Type B pancreatic cell (in vitro differentiated cells): ENCODE measurements around the gene CCDC57. TPM values are rescaled to one million over a fixed set of nuclear protein-coding genes. Genes with fewer than 3 reads are reported as not detected.

Source experiments
- DNase-seq: peaks from one replicate; pipeline ENCODE4 v3.0.0; 2021; ENCODE audit warnings: mixed read lengths; ENCODE audit not compliant: unreplicated experiment; ENCODE audit errors: extremely low spot score
- H3K27ac Mint-ChIP-seq: 2 replicates; pipeline ENCODE4 v1.8.0; 2021; ENCODE audit warnings: mild to moderate bottlenecking, mixed read lengths
- H3K27me3 Mint-ChIP-seq: 2 replicates; pipeline ENCODE4 v1.8.0; 2021; ENCODE audit warnings: mixed read lengths
- H3K36me3 Mint-ChIP-seq: 2 replicates; pipeline ENCODE4 v1.8.0; 2021; ENCODE audit warnings: mixed read lengths
- H3K4me1 Mint-ChIP-seq: one replicate; pipeline ENCODE4 v1.8.0; 2021; ENCODE audit warnings: mixed read lengths; ENCODE audit not compliant: unreplicated experiment
- H3K4me3 Mint-ChIP-seq: 2 replicates; pipeline ENCODE4 v1.8.0; 2021; ENCODE audit warnings: mild to moderate bottlenecking, mixed read lengths
- H3K9me3 Mint-ChIP-seq: 2 replicates; pipeline ENCODE4 v1.8.0; 2021; ENCODE audit warnings: mixed read lengths
- CTCF ChIP-seq: fragments of 200-600 bp; sonication (generic); conservative IDR thresholded peaks from 2 replicates; pipeline ENCODE4 v1.5.0; 2021; ENCODE audit warnings: antibody characterized with exemption, mild to moderate bottlenecking
- total RNA-seq: library from RNA; stranded (reverse); gene quantifications from 2 replicates; pipeline ENCODE4 v1.2.1, GENCODE V29; 2021; ENCODE audit warnings: low replicate concordance

CCDC57 gene
- total RNA-seq, 1 donor from 2014 or later: 58.7 TPM

DNA sequence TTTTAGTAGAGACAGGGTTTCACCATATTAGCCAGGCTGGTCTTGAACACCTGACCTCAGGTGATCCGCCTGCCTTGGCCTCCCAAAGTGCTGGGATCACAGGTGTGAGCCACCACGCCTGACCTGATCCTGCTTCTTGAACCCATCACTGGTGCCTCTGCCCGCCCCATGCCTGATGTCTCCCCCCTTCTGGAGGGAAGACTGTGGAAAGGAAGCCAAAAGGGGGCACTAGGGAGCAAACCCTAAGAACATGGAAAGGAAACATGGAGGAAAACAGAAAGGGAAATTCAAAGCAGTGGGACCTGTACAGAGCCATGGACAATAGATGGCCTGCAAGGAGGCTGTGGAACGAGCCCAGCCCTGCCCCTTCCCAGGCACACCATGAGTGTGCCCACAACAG, 83.5 kb downstream of the CCDC57 start:
- no peak overlapping the region for H3K27ac Mint-ChIP-seq
- peaks cover 11% of the 10 kb centered on the region for H3K4me1 Mint-ChIP-seq
- no peak for DNase-seq
- peaks cover 7% of the 10 kb centered on the region for H3K36me3 Mint-ChIP-seq
- H3K9me3 Mint-ChIP-seq: no peaks in the 10 kb centered on the region
- no peaks in the 10 kb centered on the region for H3K27me3 Mint-ChIP-seq
- H3K4me3 Mint-ChIP-seq: no peak overlapping the region
- TF ChIP-seq CTCF: peak; percentile 24

DNA sequence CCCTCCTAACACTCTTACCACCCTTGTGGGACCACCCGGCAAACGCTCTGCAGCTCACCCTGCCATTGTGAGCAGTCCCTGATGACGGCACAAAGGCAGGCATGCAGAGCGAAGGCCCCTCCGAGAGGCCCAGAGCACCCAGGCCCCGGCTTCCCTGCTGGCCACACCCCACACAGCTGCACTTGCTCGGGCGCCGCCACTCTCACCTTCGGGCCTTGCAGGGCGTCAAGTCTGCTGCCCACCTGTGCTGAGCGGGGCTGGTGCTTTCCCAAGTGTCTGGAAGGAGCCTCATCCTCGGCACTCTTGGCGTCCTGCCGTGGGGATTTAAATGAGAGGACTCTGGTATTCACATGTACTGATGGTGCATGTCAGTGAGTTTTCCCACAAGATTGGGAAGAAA, 84.4 kb downstream of the CCDC57 start:
- no peak overlapping the region for H3K4me3 Mint-ChIP-seq
- no peak for DNase-seq
- H3K27me3 Mint-ChIP-seq: no peaks in the 10 kb centered on the region
- H3K9me3 Mint-ChIP-seq: no peaks in the 10 kb centered on the region
- TF ChIP-seq CTCF: no peak
- H3K36me3 Mint-ChIP-seq: peaks cover 11% of the 10 kb centered on the region
- no peak overlapping the region for H3K27ac Mint-ChIP-seq
- peaks cover 4% of the 10 kb centered on the region for H3K4me1 Mint-ChIP-seq

DNA sequence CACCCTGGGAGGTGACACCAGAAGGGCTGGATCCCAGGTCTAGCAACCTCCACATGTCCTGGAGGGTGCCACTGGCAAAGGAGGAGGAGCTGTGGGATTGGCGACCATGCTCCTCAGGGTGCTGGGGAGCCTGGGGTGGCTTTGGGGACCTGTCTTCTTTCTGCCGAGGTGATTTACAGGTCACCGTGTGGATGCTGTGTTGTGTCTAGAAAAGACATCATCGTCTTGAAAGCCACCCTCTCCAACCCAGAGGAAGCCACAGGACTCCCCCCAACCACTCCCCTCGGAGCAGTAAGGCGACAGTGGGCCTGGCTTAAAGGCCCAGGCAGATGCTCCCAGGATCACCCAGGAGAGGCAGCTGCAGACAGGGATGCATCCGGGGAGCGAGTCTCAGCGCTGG, 84.9 kb downstream of the CCDC57 start:
- Mint-ChIP-seq H3K4me1 (peaks cover 4% of the 10 kb centered on the region), H3K27me3 (no peaks in the 10 kb centered on the region), H3K27ac (no peak overlapping the region), H3K4me3 (no peak overlapping the region), H3K36me3 (peaks cover 12% of the 10 kb centered on the region), H3K9me3 (no peaks in the 10 kb centered on the region)
- DNase-seq: no peak
- no peak for TF ChIP-seq CTCF

DNA sequence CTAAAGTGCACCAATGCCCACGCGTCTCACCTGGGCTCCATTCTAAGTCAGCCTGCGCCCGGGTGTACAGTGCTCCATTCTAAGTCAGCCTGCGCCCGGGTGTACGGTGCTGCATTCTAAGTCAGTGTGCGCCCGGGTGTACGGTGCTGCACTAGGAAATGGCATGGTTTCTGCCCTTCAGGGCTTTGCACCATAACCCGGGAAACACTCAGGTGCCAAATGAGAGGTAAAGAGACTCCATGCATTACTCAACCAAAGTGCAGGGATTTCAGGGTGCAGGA, 85.4 kb downstream of the CCDC57 start:
- Mint-ChIP-seq H3K27ac (no peak overlapping the region), H3K9me3 (no peaks in the 10 kb centered on the region), H3K36me3 (peaks cover 12% of the 10 kb centered on the region), H3K27me3 (no peaks in the 10 kb centered on the region), H3K4me3 (no peak overlapping the region), H3K4me1 (peaks cover 3% of the 10 kb centered on the region)
- no peak for TF ChIP-seq CTCF
- no peak for DNase-seq

- H3K36me3 Mint-ChIP-seq: peaks cover 12% of the 10 kb centered on the region
- no peaks in the 10 kb centered on the region for H3K9me3 Mint-ChIP-seq
- H3K27ac Mint-ChIP-seq: no peak overlapping the region
- TF ChIP-seq CTCF: no peak
- H3K4me3 Mint-ChIP-seq: no peak overlapping the region
- no peak for DNase-seq
- peaks cover 4% of the 10 kb centered on the region for H3K4me1 Mint-ChIP-seq
- no peaks in the 10 kb centered on the region for H3K27me3 Mint-ChIP-seq
These were observed 85.9 kb downstream of the CCDC57 start for GRCh38 chr17:82126556-82127314.

GRCh38 chr17:82124101-82124500, 88.5 kb downstream of the CCDC57 start:
- Mint-ChIP-seq H3K4me3 (no peak overlapping the region), H3K4me1 (peaks cover 14% of the 10 kb centered on the region), H3K9me3 (no peaks in the 10 kb centered on the region), H3K36me3 (peaks cover 12% of the 10 kb centered on the region), H3K27me3 (no peaks in the 10 kb centered on the region), H3K27ac (no peak overlapping the region)
- no peak for TF ChIP-seq CTCF
- no peak for DNase-seq
